ENCODE measurements around the gene MYLIP.

Gene MYLIP

GRCh38 chr6:16087386-16087785, 41.5 kb upstream of the MYLIP start:
- H3K4me3 ChIP-seq (ENCODE audit: low read depth, low read length), result no peak overlapping the region
- DNase-seq (ENCODE audit: low read depth), result no peak
- TF ChIP-seq CTCF (IDR thresholded peaks at IDR 0.05; ENCODE audit: control insufficient read depth, extremely low read depth, insufficient read depth), result no peak

- TF ChIP-seq CTCF (IDR thresholded peaks at IDR 0.05; ENCODE audit: control insufficient read depth, extremely low read depth, insufficient read depth), result no peak
- no peak for DNase-seq (ENCODE audit: low read depth)
Observed at GRCh38 chr6:16088409-16088808, 40.5 kb upstream of the MYLIP start.

GRCh38 chr6:16089232-16090062, 39.4 kb upstream of the MYLIP start:
- DNase-seq (ENCODE audit: low read depth), result no peak
- TF ChIP-seq CTCF (IDR thresholded peaks at IDR 0.05; ENCODE audit: control insufficient read depth, extremely low read depth, insufficient read depth), result no peak
- no peak overlapping the region for H3K4me3 ChIP-seq (ENCODE audit: low read depth, low read length)

More at GRCh38 chr6:16088409-16088808, 40.5 kb upstream of the MYLIP start:
- no peak overlapping the region for H3K4me3 ChIP-seq (ENCODE audit: low read depth, low read length)

- no peak for DNase-seq (ENCODE audit: low read depth)
- no peak for TF ChIP-seq CTCF (IDR thresholded peaks at IDR 0.05; ENCODE audit: control insufficient read depth, extremely low read depth, insufficient read depth)
- H3K4me3 ChIP-seq (ENCODE audit: low read depth, low read length), result no peak overlapping the region
Observed at GRCh38 chr6:16090452-16090851, 38.4 kb upstream of the MYLIP start.

GRCh38 chr6:16090920-16091319, 38.0 kb upstream of the MYLIP start:
- no peak for TF ChIP-seq CTCF (IDR thresholded peaks at IDR 0.05; ENCODE audit: control insufficient read depth, extremely low read depth, insufficient read depth)
- no peak overlapping the region for H3K4me3 ChIP-seq (ENCODE audit: low read depth, low read length)
- DNase-seq (ENCODE audit: low read depth), result no peak

- TF ChIP-seq CTCF (IDR thresholded peaks at IDR 0.05; ENCODE audit: control insufficient read depth, extremely low read depth, insufficient read depth), result no peak
- H3K4me3 ChIP-seq (ENCODE audit: low read depth, low read length), result no peak overlapping the region
- DNase-seq (ENCODE audit: low read depth), result no peak
Observed at GRCh38 chr6:16092140-16092539, 36.7 kb upstream of the MYLIP start.

GRCh38 chr6:16092990-16093389, 35.9 kb upstream of the MYLIP start:
- H3K4me3 ChIP-seq (ENCODE audit: low read depth, low read length), result no peak overlapping the region
- no peak for TF ChIP-seq CTCF (IDR thresholded peaks at IDR 0.05; ENCODE audit: control insufficient read depth, extremely low read depth, insufficient read depth)
- no peak for DNase-seq (ENCODE audit: low read depth)
